ENCODE measurements around the gene APP.
"Not testable (repeated sequence)": the region's sequence is repeated elsewhere in the genome, so short reads cannot be mapped to it uniquely, and the experiment has no call there.

Gene APP

GRCh38 chr21:26096494-26097371 lies 73.8 kb downstream of the APP start:
- DNase-seq = no peak

- DNase-seq = no peak
These were observed 75.4 kb downstream of the APP start for GRCh38 chr21:26095131-26095530.

GRCh38 chr21:26093122-26093521 lies 77.4 kb downstream of the APP start:
- DNase-seq = no peak

GRCh38 chr21:26091480-26092018 lies 79.0 kb downstream of the APP start:
- DNase-seq = no peak

- no peak for DNase-seq
These were observed 80.8 kb downstream of the APP start for GRCh38 chr21:26089730-26090129.

- no peak for DNase-seq
These were observed 83.2 kb downstream of the APP start for GRCh38 chr21:26087223-26087918.

GRCh38 chr21:26085882-26086281 lies 84.7 kb downstream of the APP start:
- no peak for DNase-seq

- DNase-seq = no peak
These were observed 85.4 kb downstream of the APP start for GRCh38 chr21:26085127-26085526.

- no peak for DNase-seq
These were observed 88.0 kb downstream of the APP start for GRCh38 chr21:26082549-26082948.

GRCh38 chr21:26081175-26081760 lies 89.3 kb downstream of the APP start:
- not testable (repeated sequence) for DNase-seq

GRCh38 chr21:26080211-26080610 lies 90.4 kb downstream of the APP start:
- no peak for DNase-seq

- no peak for DNase-seq
These were observed 91.2 kb downstream of the APP start for GRCh38 chr21:26079366-26079765.

- DNase-seq = no peak
These were observed 93.0 kb downstream of the APP start for GRCh38 chr21:26077521-26077920.

GRCh38 chr21:26072666-26073615 lies 97.6 kb downstream of the APP start:
- DNase-seq = no peak

GRCh38 chr21:26070822-26071425 lies 99.6 kb downstream of the APP start:
- no peak for DNase-seq

- DNase-seq = no peak
These were observed 100.4 kb downstream of the APP start for GRCh38 chr21:26070121-26070520.

GRCh38 chr21:26068776-26069175 lies 101.8 kb downstream of the APP start:
- no peak for DNase-seq

- DNase-seq = no peak
These were observed 102.6 kb downstream of the APP start for GRCh38 chr21:26067836-26068594.

GRCh38 chr21:26064506-26064905 lies 106.1 kb downstream of the APP start:
- DNase-seq = no peak

GRCh38 chr21:26061437-26061836 lies 109.1 kb downstream of the APP start:
- no peak for DNase-seq

Data from NCI-H1930 (cell line).